AG04450 (cell line): ENCODE measurements around the gene AKT2. TPM values are rescaled to one million over a fixed set of nuclear protein-coding genes. Genes with fewer than 3 reads are reported as not detected.

ENCODE experiments used
- CTCF ChIA-PET: fragments of 300-600, 350-600 bp; formaldehyde crosslinking; extraction: SDS; loops from one replicate; lab custom pipeline; 2022; ENCODE audit warnings: antibody characterized with exemption, inconsistent platforms; lab: Charles Lee
- POLR2A ChIA-PET: fragments of 350-600 bp; formaldehyde crosslinking; extraction: SDS; loops from one replicate; lab custom pipeline; 2021; ENCODE audit warnings: antibody characterized with exemption, inconsistent platforms; lab: Yijun Ruan, JAX
- DNase-seq: peaks from one replicate; pipeline ENCODE4 v3.0.0-alpha.2; 2011; ENCODE audit warnings: low read depth, low spot score
- H3K27ac ChIP-seq: one replicate; pipeline ENCODE4 v1.5.1; 2012; ENCODE audit warnings: low read depth, low read length, control low read depth
- H3K27me3 ChIP-seq: one replicate; pipeline ENCODE4 v1.6.0; 2012; ENCODE audit warnings: low read length; ENCODE audit not compliant: control insufficient read depth, insufficient read depth
- H3K4me3 ChIP-seq: 2 replicates; pipeline ENCODE4 v1.5.1; 2011; ENCODE audit warnings: mild to moderate bottlenecking, low read depth, low read length, control low read depth
- H3K9me3 ChIP-seq: 2 replicates; pipeline ENCODE4 v1.5.1; 2012; ENCODE audit warnings: low read length; ENCODE audit not compliant: control insufficient read depth, insufficient read depth
- polyA plus RNA-seq: library from polyadenylated mRNA; depleted of rRNA; stranded (reverse); fragments of >200 nt; gene quantifications from 2 replicates; pipeline ENCODE4 v1.2.3, GENCODE V29; 2011
- TF ChIP-seq, protein P1 (sequence below): IDR thresholded peaks from 2 replicates; pipeline ENCODE4 v1.5.1; 2011; ENCODE audit warnings: low read depth, low read length, control low read depth, inconsistent platforms

AKT2 gene
- polyA plus RNA-seq, 1 experiment: 99.8 TPM

DNA sequence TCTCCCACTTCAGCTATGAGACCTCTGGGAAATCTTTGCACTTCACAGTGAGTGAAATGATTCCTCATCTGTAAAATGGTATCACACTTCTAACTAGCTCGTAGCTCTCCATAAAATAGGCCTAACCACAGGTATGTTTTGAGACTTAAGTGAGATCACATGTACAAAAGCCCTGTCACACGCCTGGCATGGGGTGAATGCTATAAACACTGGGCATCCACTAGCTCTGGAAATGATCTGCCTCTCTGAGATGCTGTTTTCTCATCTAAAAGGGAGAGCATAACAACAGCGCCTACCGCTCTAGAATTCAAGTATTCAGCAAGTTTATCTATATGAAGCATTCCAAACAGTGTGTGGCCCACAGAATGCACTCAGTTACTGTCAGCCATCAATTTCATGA, 2.2 kb downstream of the AKT2 start:
- H3K27ac ChIP-seq: peak overlapping the region; percentile 12
- no peaks in the 10 kb centered on the region for H3K27me3 ChIP-seq
- peak overlapping the region; percentile 83; the same call in 1 of the 2 replicates for H3K4me3 ChIP-seq
- TF ChIP-seq, protein P1, sequence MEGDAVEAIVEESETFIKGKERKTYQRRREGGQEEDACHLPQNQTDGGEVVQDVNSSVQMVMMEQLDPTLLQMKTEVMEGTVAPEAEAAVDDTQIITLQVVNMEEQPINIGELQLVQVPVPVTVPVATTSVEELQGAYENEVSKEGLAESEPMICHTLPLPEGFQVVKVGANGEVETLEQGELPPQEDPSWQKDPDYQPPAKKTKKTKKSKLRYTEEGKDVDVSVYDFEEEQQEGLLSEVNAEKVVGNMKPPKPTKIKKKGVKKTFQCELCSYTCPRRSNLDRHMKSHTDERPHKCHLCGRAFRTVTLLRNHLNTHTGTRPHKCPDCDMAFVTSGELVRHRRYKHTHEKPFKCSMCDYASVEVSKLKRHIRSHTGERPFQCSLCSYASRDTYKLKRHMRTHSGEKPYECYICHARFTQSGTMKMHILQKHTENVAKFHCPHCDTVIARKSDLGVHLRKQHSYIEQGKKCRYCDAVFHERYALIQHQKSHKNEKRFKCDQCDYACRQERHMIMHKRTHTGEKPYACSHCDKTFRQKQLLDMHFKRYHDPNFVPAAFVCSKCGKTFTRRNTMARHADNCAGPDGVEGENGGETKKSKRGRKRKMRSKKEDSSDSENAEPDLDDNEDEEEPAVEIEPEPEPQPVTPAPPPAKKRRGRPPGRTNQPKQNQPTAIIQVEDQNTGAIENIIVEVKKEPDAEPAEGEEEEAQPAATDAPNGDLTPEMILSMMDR: no peak
- no peak for DNase-seq
- CTCF ChIA-PET: interaction anchor here (0.8 kb wide), 1 partner anchor 13 kb away, joined by 3 read pairs; no protein-coding TSS in a partner anchor
- POLR2A ChIA-PET: no interaction called here
- no peaks in the 10 kb centered on the region for H3K9me3 ChIP-seq

DNA sequence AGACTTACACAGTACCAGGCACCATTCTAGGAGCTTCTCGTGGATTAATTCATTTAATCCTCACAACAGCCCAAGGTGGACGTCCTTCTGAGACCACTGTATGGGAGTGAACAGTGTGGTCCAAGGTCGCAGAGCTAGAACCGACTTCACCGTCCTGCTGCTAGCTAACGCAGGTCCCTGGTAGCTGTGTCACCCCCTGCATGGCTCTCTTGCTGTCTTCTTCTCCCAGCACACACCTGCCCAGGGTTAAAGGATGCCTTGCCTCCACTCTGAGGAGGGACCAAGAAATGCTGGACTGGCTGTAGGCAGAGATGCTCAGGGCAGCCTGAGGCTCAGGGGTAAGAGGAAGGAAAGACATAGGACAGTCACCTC, 3.0 kb downstream of the AKT2 start:
- ChIA-PET POLR2A (no interaction called here), CTCF (interaction anchor here (1.0 to 1.6 kb wide), 3 partner anchors 23 to 320 kb away, joined by 3 to 4 read pairs (median 4); no protein-coding TSS in a partner anchor)
- no peaks in the 10 kb centered on the region for H3K9me3 ChIP-seq
- TF ChIP-seq, protein P1: no peak
- peak overlapping the region; percentile 12 for H3K27ac ChIP-seq
- no peak overlapping the region for H3K4me3 ChIP-seq
- DNase-seq: no peak
- H3K27me3 ChIP-seq: no peaks in the 10 kb centered on the region

DNA sequence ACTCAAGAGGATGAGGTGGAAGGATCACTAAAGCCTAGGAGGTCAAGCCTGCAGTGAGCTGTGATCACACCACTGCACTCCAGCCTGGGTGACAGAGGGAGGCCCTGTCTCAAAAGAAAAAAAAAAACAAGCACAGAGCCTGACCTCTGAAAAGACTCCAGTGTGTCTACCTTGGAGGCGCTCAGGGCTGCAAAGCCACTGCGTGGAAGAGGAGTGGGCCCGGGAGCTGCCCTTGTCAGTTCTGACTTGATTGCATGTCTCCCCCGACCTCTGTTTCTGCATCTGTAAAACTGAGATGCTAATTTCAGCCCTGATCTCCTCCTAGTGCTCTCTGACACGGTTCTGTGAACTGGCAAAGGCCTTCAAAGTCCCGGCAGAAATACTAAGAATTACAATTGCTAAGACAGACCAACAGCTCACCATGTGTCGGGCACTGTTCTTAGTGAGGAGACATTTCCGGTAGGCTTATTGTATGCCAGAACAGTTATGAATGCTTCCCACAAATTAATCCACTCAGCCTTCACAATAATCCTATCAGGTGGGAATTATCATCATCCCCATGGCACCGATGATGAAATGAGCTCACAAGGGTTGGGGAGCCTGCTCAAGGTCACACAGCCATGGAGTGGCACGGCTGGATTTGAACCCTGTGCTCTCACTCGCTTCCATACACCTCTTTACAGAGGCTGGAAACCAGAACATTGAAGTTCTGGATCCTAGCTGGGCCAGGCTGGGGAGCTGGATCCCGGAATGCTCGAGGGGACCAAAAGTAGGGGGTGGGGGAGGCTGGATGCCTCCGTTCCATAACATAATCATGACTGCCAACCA, 3.5 kb downstream of the AKT2 start:
- Histone ChIP-seq H3K27ac (no peak overlapping the region), H3K4me3 (no peak overlapping the region), H3K9me3 (no peaks in the 10 kb centered on the region), H3K27me3 (no peaks in the 10 kb centered on the region)
- no peak for DNase-seq
- ChIA-PET CTCF (interaction anchor here (1.0 to 1.6 kb wide), 3 partner anchors 24 to 320 kb away, joined by 3 to 4 read pairs (median 4); no protein-coding TSS in a partner anchor), POLR2A (no interaction called here)
- TF ChIP-seq, protein P1: no peak

DNA sequence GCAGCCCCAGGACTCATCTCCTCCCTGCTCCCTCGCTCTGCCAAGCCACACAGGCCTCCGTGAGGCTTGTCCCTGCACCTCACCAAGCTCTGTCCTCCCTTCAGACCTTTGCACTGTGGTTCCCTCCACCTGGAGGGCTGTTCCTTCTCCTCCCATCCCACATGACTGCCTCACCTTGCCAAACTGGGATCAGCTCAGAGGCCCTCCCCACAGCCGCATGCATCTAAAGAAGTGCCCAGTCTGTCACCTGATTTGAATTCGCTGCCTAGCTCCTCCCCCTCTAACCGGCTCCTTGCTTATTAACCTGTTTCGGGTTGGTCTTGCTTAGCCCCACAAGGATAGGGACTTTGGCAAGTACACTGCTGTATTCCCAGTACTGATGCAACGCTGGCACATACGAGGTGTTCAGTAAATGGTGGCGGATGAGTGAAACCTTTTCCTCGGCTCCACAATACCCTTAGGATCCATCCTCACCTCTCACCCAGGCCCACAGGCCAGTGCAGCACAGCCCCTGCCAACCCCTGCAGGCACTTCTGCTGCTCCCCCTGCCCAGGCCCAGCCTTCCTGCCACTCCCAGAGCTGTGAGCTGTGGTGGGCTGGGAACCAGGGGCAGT, 4.4 kb downstream of the AKT2 start:
- no peak overlapping the region for H3K4me3 ChIP-seq
- no peaks in the 10 kb centered on the region for H3K27me3 ChIP-seq
- no peaks in the 10 kb centered on the region for H3K9me3 ChIP-seq
- CTCF ChIA-PET: interaction anchor here (1.6 kb wide), 1 partner anchor 321 kb away, joined by 4 read pairs; no protein-coding TSS in a partner anchor
- TF ChIP-seq, protein P1: no peak
- no peak for DNase-seq
- POLR2A ChIA-PET: no interaction called here
- no peak overlapping the region for H3K27ac ChIP-seq
